Neural cell (in vitro differentiated cells): ENCODE data around the gene HELZ. TPM values are rescaled to one million over a fixed set of nuclear protein-coding genes. Genes with fewer than 3 reads are reported as not detected.

Experiments
- H2AFZ ChIP-seq: fragments of 200-600, 300-800 bp; sonication (generic), shearing (Covaris generic); 2 replicates; pipeline ENCODE4 v1.6.0; 2014; ENCODE audit warnings: low read depth, mild to moderate bottlenecking, antibody characterized with exemption, low read length, moderate library complexity
- H3F3A ChIP-seq: fragments of 200-600 bp; shearing (Covaris generic); 2 replicates; pipeline ENCODE4 v1.6.1; 2016; ENCODE audit warnings: mild to moderate bottlenecking, moderate library complexity, mixed read lengths, antibody characterized with exemption, low read length; ENCODE audit not compliant: insufficient read depth, poor library complexity, severe bottlenecking
- H3K27ac ChIP-seq: fragments of 200-600, 300-800 bp; sonication (generic), shearing (Covaris generic); 2 replicates; pipeline ENCODE4 v1.5.1; 2014; ENCODE audit warnings: mild to moderate bottlenecking, low read length, moderate library complexity
- H3K27me3 ChIP-seq: fragments of 300-800, 200-600 bp; sonication (generic), shearing (Covaris generic); 2 replicates; pipeline ENCODE4 v1.6.0; 2014; ENCODE audit warnings: mild to moderate bottlenecking, low read depth, low read length, moderate library complexity; ENCODE audit not compliant: insufficient read depth
- H3K36me3 ChIP-seq: fragments of 300-800, 200-600 bp; sonication (generic), shearing (Covaris generic); 2 replicates; pipeline ENCODE4 v1.5.1; 2014; ENCODE audit warnings: mild to moderate bottlenecking, antibody characterized with exemption, low read length, moderate library complexity; ENCODE audit not compliant: insufficient read depth
- H3K4me2 ChIP-seq: fragments of 300-800, 200-600 bp; sonication (generic), shearing (Covaris generic); 2 replicates; pipeline ENCODE4 v1.6.0; 2014; ENCODE audit warnings: mild to moderate bottlenecking, low read length
- H3K4me3 ChIP-seq: fragments of 300-800, 200-600 bp; sonication (generic), shearing (Covaris generic); 2 replicates; pipeline ENCODE4 v1.5.1; 2014; ENCODE audit warnings: mild to moderate bottlenecking, low read length, moderate library complexity
- H3K79me2 ChIP-seq: fragments of 200-600 bp; shearing (Covaris generic); replicated peaks from 2 replicates; pipeline ENCODE4 v1.6.0; 2014; ENCODE audit warnings: mild to moderate bottlenecking, low read length, moderate library complexity; ENCODE audit not compliant: insufficient read depth
- H3K9ac ChIP-seq: fragments of 300-800, 200-600 bp; sonication (generic), shearing (Covaris generic); 2 replicates; pipeline ENCODE4 v1.6.1; 2016; ENCODE audit warnings: mild to moderate bottlenecking, low read length, mixed read lengths
- H3K9me2 ChIP-seq: fragments of 200-600 bp; shearing (Covaris generic); 2 replicates; pipeline ENCODE4 v1.6.1; 2016; ENCODE audit warnings: mild to moderate bottlenecking, low read length, mixed read lengths; ENCODE audit not compliant: insufficient read depth
- H3K9me3 ChIP-seq: fragments of 200-600, 300-800 bp; sonication (generic), shearing (Covaris generic); 2 replicates; pipeline ENCODE4 v1.6.1; 2016; ENCODE audit warnings: mild to moderate bottlenecking, mixed run types, low read length, moderate library complexity, mixed read lengths
- H4K20me1 ChIP-seq: fragments of 200-600 bp; shearing (Covaris generic); 2 replicates; pipeline ENCODE4 v1.6.1; 2016; ENCODE audit warnings: mild to moderate bottlenecking, mixed run types; ENCODE audit not compliant: insufficient read depth
- EP300 ChIP-seq: fragments of 450-650 bp; conservative IDR thresholded peaks from 2 replicates; pipeline ENCODE4 v1.6.1; 2014; ENCODE audit warnings: antibody characterized with exemption, mild to moderate bottlenecking, moderate library complexity; ENCODE audit not compliant: poor library complexity, severe bottlenecking
- EZH2 ChIP-seq: fragments of 200-600, 300-800 bp; shearing (Covaris generic), sonication (generic); IDR thresholded peaks from 2 replicates; pipeline ENCODE4 v1.6.1; 2014; ENCODE audit warnings: antibody characterized with exemption, low read length, borderline replicate concordance, mild to moderate bottlenecking; ENCODE audit not compliant: insufficient read depth, poor library complexity, severe bottlenecking
- MXI1 ChIP-seq: fragments of 450-650 bp; conservative IDR thresholded peaks from 2 replicates; pipeline ENCODE4 v1.6.1; 2014; ENCODE audit warnings: antibody characterized with exemption, mild to moderate bottlenecking; ENCODE audit not compliant: poor library complexity, severe bottlenecking
- POLR2AphosphoS5 ChIP-seq: IDR thresholded peaks from 2 replicates; pipeline ENCODE4 v1.6.1; 2012
- RAD21 ChIP-seq: fragments of 450-650 bp; conservative IDR thresholded peaks from 2 replicates; pipeline ENCODE4 v1.6.1; 2014; ENCODE audit warnings: antibody characterized with exemption, mild to moderate bottlenecking, moderate library complexity
- SMC3 ChIP-seq: fragments of 450-650 bp; conservative IDR thresholded peaks from 2 replicates; pipeline ENCODE4 v1.6.1; 2014; ENCODE audit warnings: antibody characterized with exemption, mild to moderate bottlenecking, moderate library complexity; ENCODE audit not compliant: poor library complexity
- TAF1 ChIP-seq: IDR thresholded peaks from 2 replicates; pipeline ENCODE4 v1.6.1; 2012; ENCODE audit warnings: low read depth
- polyA plus RNA-seq: library from polyadenylated mRNA; depleted of rRNA; stranded (reverse); fragments of >200 nt; gene quantifications from 2 replicates; pipeline ENCODE4 v1.2.3, GENCODE V29; 2014
- TF ChIP-seq, protein P1 (sequence below): IDR thresholded peaks from 2 replicates; pipeline ENCODE4 v1.6.1; 2012; ENCODE audit warnings: borderline replicate concordance
- TF ChIP-seq, protein P2 (sequence below): fragments of 450-650 bp; IDR thresholded peaks from 2 replicates; pipeline ENCODE4 v1.5.1; 2014; ENCODE audit warnings: antibody characterized with exemption, mild to moderate bottlenecking, moderate library complexity; ENCODE audit not compliant: poor library complexity, severe bottlenecking

Gene HELZ
- polyA plus RNA-seq, 1 donor from 2014 or later: 11.7 TPM

DNA sequence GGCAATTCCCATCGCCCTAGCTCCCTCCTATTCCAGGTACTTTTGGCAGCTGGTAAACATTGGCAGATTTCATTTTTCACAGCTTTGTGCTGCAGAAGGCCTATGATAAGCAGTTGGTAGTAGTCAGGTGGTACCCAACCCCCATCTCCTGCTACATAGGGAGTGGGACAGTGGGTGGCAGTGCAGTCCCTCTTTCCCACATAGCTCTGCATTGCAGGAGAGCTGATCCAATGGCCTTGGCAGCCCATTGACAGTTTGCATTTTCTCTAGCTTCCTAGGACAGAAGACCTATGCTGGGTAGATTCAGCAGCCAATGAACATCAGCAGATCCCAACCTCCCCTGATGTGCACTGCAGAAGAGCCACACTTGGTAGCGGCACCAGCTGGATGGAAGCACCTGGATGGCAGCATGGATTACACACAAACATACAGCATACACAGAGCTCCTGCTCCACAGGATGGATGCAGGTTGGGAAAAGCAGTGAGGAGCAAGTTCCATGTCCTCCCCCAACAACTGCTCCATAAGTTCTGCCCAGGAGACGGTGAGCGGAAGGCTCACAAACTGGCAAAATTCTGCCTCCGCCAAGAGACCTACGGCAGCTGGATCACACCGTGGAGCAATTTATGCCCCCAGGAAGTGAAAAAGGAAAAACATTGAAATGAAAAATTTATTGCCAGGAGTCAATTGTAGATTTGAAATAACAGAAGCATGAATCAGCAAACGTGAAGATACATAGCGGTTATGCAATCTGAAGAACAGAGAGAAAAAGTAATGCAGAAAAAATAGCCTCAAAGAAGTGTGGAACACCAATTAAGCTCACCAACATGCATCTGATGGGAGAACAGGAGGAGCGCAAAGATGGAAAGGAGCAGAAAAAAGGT, 105.0 kb downstream of the HELZ start:
- Histone ChIP-seq H3K4me2 (no peak overlapping the region), H3K9ac (no peak overlapping the region), H3K9me2 (no peaks in the 10 kb centered on the region), H3K9me3 (no peaks in the 10 kb centered on the region), H3K27ac (no peak overlapping the region), H3K27me3 (no peaks in the 10 kb centered on the region), H3F3A (no peaks in the 10 kb centered on the region), H4K20me1 (no peaks in the 10 kb centered on the region), H3K36me3 (no peaks in the 10 kb centered on the region), H3K4me3 (no peak overlapping the region), H2AFZ (no peak overlapping the region), H3K79me2 (no peaks in the 10 kb centered on the region)
- no peak for TF ChIP-seq RAD21

DNA sequence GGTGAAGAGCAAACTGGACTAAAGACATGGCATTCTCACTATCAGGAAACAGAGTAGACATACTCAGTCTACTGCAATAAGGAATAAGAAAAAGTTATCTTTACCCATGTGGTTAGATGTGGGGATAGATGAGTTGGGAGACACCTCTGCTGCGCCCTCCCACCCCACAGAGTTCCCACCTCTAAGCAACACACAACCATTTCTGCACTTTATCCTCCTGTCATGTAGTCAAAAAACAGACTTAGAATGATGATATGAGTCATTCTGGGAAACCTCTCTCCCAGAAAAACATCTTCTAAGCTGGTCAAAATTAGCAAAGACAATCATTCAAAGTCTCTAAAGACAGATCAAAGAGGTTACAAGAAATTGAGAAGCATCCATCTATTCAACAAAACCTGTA, 105.7 kb downstream of the HELZ start:
- Histone ChIP-seq H4K20me1 (no peaks in the 10 kb centered on the region), H3K4me2 (no peak overlapping the region), H3K4me3 (no peak overlapping the region), H3K27me3 (no peaks in the 10 kb centered on the region), H3F3A (no peaks in the 10 kb centered on the region), H3K79me2 (no peaks in the 10 kb centered on the region), H3K9me3 (no peaks in the 10 kb centered on the region), H3K36me3 (no peaks in the 10 kb centered on the region), H2AFZ (no peak overlapping the region), H3K9me2 (no peaks in the 10 kb centered on the region), H3K27ac (no peak overlapping the region), H3K9ac (no peak overlapping the region)
- TF ChIP-seq, protein P1, sequence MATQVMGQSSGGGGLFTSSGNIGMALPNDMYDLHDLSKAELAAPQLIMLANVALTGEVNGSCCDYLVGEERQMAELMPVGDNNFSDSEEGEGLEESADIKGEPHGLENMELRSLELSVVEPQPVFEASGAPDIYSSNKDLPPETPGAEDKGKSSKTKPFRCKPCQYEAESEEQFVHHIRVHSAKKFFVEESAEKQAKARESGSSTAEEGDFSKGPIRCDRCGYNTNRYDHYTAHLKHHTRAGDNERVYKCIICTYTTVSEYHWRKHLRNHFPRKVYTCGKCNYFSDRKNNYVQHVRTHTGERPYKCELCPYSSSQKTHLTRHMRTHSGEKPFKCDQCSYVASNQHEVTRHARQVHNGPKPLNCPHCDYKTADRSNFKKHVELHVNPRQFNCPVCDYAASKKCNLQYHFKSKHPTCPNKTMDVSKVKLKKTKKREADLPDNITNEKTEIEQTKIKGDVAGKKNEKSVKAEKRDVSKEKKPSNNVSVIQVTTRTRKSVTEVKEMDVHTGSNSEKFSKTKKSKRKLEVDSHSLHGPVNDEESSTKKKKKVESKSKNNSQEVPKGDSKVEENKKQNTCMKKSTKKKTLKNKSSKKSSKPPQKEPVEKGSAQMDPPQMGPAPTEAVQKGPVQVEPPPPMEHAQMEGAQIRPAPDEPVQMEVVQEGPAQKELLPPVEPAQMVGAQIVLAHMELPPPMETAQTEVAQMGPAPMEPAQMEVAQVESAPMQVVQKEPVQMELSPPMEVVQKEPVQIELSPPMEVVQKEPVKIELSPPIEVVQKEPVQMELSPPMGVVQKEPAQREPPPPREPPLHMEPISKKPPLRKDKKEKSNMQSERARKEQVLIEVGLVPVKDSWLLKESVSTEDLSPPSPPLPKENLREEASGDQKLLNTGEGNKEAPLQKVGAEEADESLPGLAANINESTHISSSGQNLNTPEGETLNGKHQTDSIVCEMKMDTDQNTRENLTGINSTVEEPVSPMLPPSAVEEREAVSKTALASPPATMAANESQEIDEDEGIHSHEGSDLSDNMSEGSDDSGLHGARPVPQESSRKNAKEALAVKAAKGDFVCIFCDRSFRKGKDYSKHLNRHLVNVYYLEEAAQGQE: no peak
- TF ChIP-seq, protein P2, sequence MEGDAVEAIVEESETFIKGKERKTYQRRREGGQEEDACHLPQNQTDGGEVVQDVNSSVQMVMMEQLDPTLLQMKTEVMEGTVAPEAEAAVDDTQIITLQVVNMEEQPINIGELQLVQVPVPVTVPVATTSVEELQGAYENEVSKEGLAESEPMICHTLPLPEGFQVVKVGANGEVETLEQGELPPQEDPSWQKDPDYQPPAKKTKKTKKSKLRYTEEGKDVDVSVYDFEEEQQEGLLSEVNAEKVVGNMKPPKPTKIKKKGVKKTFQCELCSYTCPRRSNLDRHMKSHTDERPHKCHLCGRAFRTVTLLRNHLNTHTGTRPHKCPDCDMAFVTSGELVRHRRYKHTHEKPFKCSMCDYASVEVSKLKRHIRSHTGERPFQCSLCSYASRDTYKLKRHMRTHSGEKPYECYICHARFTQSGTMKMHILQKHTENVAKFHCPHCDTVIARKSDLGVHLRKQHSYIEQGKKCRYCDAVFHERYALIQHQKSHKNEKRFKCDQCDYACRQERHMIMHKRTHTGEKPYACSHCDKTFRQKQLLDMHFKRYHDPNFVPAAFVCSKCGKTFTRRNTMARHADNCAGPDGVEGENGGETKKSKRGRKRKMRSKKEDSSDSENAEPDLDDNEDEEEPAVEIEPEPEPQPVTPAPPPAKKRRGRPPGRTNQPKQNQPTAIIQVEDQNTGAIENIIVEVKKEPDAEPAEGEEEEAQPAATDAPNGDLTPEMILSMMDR: no peak
- no peak for TF ChIP-seq EZH2
- no peak for TF ChIP-seq TAF1
- TF ChIP-seq POLR2AphosphoS5: no peak
- TF ChIP-seq SMC3: no peak

DNA sequence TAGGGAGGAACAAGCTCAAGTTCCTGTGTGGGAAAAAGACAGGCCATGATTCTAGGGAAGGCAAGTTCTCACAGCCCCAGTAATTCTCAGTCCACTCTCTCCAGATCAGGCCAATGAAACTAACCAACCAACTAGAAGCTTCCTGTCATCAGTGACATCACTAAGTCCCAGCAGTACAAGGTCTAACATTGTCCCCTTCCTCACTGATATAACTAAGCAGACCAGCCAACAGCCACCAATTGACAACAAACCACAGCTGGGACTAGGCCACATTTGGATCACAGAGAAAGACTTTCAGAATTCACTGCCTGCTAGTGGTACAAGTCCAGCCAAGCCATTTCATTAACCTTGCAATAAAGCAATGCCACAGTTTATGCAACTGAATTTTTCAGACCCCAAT, 106.6 kb downstream of the HELZ start:
- Histone ChIP-seq H3K36me3 (no peaks in the 10 kb centered on the region), H3K9me2 (no peaks in the 10 kb centered on the region), H3F3A (no peaks in the 10 kb centered on the region), H3K4me2 (no peak overlapping the region), H3K9me3 (no peaks in the 10 kb centered on the region), H4K20me1 (no peaks in the 10 kb centered on the region), H3K27me3 (no peaks in the 10 kb centered on the region), H3K27ac (no peak overlapping the region), H3K79me2 (no peaks in the 10 kb centered on the region), H2AFZ (no peak overlapping the region), H3K4me3 (no peak overlapping the region), H3K9ac (no peak overlapping the region)
- TF ChIP-seq SMC3: no peak
- TF ChIP-seq, protein P2: no peak
- no peak for TF ChIP-seq EZH2
- TF ChIP-seq, protein P1: no peak
- no peak for TF ChIP-seq RAD21
- TF ChIP-seq MXI1: no peak
- no peak for TF ChIP-seq POLR2AphosphoS5
- no peak for TF ChIP-seq EP300
- no peak for TF ChIP-seq TAF1
